ENCODE data around the gene ZNF180.
A peak's percentile ranks its signal among the peaks of the same experiment; 100 is the strongest.
"Not testable (repeated sequence)": the region's sequence is repeated elsewhere in the genome, so short reads cannot be mapped to it uniquely, and the experiment has no call there.

ZNF180 gene

GRCh38 chr19:44499962-44500949 lies at the start of gene ZNF180:
TSS of gene ZNF180 (minus strand) at chr19:44500522. CDS start at chr19:44497334, 3,188 bp downstream.
- DNase-seq (ENCODE audit: low read depth in 3 of 3), result peak; percentile 89 to 90 (median 90)

DNA sequence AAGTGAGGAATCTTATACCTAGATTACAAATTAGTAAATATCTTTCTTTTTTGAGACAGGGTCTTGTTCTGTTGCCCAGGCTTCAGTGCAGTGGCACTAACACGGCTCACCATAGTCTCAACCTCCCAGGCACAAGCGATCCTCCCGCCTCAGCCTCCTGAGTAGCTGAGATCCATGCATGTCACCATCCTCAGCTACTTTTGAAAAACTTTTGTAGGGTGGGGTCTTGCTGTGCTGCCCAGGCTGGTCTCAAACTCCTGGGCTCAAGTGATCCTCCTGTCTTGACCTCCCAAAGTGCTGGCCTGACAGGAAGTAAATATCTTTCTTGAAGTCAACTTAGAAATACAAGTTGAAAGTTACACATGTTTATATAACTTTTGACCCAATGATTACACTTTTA lies 49.2 kb upstream of the ZNF180 start:
- no peak for DNase-seq (ENCODE audit: low read depth in 3 of 3)

- DNase-seq (ENCODE audit: low read depth in 3 of 3), result no peak
Observed at GRCh38 chr19:44548736-44549135, 48.4 kb upstream of the ZNF180 start.

GRCh38 chr19:44544031-44544430 lies 43.7 kb upstream of the ZNF180 start:
- no peak for DNase-seq (ENCODE audit: low read depth in 3 of 3)

DNA sequence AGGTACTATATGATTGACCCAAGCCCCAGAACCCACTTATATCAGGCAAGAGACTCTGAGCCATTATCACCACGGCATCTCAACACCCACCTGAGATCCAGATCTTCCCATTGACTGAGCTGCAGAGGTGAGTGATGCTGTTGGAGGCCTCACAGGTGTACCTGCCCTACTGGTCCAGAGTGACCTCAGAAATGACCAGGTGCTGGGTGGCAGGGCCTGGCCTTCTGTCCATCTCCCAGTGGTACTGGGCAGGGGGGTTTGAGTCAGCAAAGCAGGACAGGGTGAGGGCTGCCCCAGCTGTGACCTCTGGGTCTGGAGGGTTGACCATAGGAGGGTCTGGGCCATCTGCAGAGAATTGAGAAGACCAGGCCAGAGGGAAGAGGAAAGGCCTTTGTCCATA lies 42.3 kb upstream of the ZNF180 start:
- DNase-seq (ENCODE audit: low read depth in 3 of 3), result no peak

DNA sequence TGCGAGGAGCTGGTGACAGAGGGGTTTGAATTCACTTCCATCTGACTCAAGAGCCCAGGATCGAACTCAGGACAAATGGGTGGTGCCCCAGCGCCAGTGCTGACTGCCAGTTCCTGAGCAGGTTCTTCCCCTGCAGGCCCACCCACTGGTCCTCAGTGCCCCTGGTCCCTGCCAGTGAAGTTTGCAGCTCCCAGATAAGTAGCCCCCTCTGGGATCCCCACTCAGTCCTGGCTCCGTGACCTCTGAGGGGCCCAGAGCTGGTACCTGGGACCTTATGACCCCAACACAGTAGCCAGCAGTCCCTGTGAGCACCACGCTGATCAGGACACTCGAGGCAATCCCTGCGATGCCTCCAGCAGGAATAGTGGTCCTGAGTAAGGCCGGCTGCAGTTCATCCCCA lies 40.4 kb upstream of the ZNF180 start:
- no peak for DNase-seq (ENCODE audit: low read depth in 3 of 3)

DNA sequence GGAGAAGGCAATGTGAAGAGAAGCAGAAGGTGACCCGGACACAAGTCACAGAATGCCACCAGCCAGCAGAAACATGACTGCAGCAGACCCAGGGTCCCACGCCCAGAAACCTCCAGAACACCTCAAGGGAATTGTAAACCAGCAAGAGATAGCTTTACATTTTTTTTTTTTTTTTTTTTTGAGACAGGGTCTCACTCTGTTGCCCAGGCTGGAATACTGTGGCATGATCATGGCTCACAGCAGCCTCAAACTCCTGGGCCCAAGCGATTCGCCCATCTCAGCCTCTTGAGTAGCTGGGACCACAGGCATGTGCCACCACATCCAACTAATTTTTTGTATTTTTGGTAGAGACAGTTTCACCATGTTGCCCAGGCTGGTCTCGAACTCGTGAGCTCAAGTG lies 39.7 kb upstream of the ZNF180 start:
- no peak for DNase-seq (ENCODE audit: low read depth in 3 of 3)

DNA sequence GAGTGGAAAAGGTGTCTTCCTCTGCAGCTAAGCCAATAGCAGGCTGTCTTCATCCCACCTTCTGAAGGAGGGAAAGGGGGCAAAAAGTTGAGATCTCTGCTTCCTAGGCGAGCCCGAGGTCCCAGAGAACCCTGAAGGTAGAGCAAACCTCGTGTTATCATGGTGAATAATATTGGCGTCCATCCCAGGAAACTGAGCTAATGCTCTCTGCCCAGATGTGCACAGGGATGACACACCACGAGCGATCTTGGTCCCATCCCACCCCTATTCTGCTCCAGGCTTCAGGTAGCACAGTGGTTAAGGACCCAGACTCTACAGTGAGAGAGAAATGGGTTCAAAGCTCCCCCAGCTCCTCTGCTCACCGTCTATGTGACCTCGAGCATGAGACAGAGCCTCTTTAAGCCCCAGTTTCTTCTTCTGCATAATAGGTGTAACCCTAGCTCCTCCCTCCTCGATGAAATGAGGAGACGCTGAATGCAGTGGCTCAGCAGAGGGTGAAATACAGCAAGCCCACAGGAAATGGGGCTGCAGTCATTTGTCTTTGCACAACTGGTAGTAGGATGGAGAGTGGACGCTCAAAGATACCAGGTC lies 39.0 kb upstream of the ZNF180 start:
- DNase-seq (ENCODE audit: low read depth in 3 of 3), result no peak

DNA sequence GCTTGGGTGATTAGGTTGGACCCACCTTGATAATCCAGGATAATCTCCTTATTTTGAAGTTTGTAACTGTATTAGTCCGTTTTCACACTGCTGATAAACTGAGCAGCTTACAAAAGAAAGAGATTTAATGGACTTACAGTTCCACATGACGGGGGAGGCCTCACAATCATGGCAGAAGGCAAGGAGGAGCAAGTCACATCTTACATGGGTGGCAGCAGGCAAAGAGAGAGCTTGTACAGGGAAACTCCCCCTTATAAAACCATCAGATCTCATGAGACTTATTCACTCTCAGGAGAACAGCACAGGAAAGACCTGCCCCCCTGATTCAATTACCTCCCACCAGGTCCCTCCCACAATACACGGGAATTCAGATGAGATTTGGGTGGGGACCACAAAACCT lies 35.0 kb upstream of the ZNF180 start:
- not testable (repeated sequence) for DNase-seq (ENCODE audit: low read depth in 3 of 3)

- no peak for DNase-seq (ENCODE audit: low read depth in 3 of 3)
Observed at GRCh38 chr19:44532819-44533218, 32.5 kb upstream of the ZNF180 start.

DNA sequence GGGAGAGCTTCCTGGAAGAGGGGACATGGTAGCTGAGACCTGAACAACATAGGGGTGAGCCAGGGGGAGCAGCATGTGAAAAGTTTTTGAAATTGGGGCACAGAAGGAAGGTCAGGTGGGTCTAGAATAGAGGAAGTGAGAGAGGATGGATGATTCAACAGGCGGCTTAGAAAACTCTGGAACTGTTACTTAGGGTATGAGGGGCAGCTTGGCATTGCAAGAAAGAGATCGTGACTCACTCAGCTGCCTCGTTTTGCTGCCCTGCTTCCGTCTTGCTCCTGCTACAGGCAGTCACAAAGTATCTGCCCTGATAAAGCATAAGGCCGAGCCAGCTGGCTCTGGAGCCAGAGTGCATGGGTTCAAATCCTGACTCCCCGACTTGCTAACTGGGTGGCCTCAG lies 30.5 kb upstream of the ZNF180 start:
- DNase-seq (ENCODE audit: low read depth in 3 of 3), result no peak

- DNase-seq (ENCODE audit: low read depth in 3 of 3), result no peak
Observed at GRCh38 chr19:44529536-44529935, 29.2 kb upstream of the ZNF180 start, which contains the start of gene CEACAM20. TSS of gene CEACAM20 (minus strand) at chr19:44529675. CDS start at chr19:44529509, 166 bp downstream.

DNA sequence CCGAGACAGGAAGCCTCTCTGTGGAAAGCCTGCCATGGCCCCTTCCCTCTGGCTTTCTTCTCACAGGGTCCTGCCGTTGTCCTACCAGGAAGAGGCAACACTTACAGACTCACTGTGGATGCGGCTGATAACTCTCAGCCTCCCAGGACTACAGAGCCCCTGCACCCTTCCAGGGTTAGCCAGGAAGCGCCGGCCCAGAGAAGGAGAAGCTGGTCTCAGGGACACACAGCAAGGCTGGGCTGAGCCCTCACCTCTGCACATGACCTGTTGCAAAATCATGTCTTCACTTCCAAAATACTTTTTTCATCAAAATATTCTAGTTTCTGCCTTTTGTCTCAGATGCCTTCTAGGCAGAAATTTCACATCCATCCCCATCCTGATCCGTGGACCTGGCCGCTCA lies 27.2 kb upstream of the ZNF180 start:
- DNase-seq (ENCODE audit: low read depth in 3 of 3), result no peak

- no peak for DNase-seq (ENCODE audit: low read depth in 3 of 3)
Observed at GRCh38 chr19:44525721-44526430, 25.6 kb upstream of the ZNF180 start.

GRCh38 chr19:44521370-44521769 lies 21.0 kb upstream of the ZNF180 start:
- no peak for DNase-seq (ENCODE audit: low read depth in 3 of 3)

DNA sequence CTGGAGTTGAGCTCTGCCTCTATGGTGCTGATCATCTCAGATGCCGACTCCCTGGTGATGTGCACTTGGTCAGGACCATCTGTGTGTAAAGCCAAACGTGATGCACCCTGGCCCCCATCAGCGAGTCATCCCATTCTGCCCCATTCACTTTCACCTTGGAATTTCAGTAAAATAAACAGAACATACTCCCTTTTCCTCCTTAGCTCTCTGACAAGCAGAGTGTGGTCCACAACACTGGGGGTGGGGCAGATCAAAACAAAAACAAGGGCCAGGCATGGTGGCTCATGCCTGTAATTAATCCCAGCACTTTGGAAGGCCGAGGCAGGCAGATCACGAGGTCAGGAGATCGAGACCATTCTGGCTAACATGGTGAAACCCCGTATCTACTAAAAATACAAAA lies 16.8 kb upstream of the ZNF180 start:
- no peak for DNase-seq (ENCODE audit: low read depth in 3 of 3)

DNA sequence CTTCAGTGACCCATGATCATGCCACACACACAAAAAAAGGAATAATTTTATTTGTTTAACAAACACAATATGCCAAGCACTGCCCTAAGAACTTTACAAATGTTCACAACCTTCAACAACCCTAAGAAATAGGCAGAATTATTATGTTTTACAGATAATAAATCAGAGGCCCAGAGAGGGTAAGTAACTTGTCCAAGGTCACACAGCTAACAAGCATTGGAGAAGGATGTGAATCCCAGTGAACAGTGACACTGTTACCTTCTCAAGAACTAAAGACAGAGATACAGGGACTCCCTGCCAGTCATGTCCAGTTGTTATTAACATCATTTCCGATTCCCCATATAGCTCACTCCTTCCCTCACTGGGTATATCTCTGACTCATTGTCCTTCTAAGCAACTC lies 15.6 kb upstream of the ZNF180 start:
- DNase-seq (ENCODE audit: low read depth in 3 of 3), result no peak

- DNase-seq (ENCODE audit: low read depth in 3 of 3), result no peak
Observed at GRCh38 chr19:44515031-44515430, 14.7 kb upstream of the ZNF180 start.

DNA sequence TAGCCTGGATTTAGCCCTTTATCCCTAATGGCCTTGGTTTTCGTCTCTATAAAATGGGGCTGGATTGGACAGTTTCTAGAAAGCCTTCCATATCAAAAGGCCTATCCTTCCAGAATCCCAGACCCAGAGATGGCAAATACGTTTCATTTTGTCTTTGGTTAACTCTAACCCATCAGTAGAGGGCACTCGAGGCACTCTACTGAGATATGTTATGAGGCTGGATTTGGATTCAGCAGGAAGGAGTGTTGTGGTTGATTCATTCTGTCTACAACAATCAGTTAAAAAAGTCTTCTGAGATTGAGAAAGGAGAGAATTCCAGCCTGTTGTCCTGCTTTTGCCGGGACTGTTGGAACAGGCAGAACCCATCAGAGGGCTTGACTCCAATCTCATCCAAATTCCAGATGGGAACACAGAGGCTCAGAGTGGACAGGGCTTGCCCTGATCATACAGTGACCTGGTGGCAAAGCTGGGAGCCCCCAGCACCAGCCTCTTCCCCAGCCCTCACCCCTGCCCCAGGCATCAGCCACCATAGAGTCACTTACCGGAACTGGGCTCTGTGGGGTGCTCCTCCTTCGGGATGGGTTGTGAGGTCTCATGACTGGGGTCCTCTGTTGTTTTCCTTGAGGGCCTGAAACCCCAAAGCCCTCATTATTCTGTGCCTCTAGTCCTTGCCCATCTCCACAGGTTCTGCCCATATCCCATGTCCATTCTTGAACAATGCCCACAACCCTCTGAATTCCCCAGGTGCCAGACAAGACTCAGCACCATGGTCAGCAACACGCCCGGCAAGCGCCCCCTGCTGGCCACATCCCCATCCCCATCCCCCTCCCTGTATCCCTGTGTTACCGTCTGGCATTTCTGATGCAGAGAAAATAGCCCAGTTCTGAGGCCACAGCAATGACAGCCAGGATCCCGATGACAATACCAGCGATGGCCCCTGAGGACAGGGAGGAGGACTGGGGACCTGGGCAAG lies 12.3 kb upstream of the ZNF180 start:
- DNase-seq (ENCODE audit: low read depth in 3 of 3), result no peak

GRCh38 chr19:44509478-44509877 lies 9.2 kb upstream of the ZNF180 start:
- no peak for DNase-seq (ENCODE audit: low read depth in 3 of 3)

DNA sequence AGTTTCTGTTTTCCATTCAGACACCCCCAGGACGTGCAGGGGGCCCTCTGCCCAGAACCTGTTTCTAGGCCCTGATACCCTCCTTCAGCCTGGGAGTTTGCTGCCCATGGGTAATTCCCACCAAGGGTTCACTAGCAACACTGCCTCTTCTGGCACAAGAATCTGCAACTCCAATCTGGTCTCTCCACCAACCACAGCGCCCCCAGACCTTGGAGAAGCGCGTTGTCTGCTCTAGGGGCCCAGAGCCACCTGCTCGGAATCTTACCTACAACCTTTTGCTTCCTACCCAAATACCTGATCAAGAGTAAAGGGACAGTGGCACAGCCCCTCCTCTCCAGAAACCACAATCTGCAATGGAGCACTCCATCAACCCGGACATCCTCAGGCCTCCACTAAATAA lies 763 bp downstream of the ZNF180 start:
- DNase-seq (ENCODE audit: low read depth in 3 of 3), result no peak

Measured in stimulated activated CD4-positive, alpha-beta T cell treated with anti-CD3 and anti-CD28 coated beads, TNF-alpha, amount 100 ng/mL, for 4 hours (primary cell).